ENCODE data around the gene JADE1.
A peak's percentile ranks its signal among the peaks of the same experiment; 100 is the strongest.

The JADE1 gene

GRCh38 chr4:128846063-128846462 is 36.6 kb downstream of the JADE1 start:
- no peak for DNase-seq

- no peak for DNase-seq
Observed at GRCh38 chr4:128847082-128847724, 37.7 kb downstream of the JADE1 start.

- DNase-seq = no peak
Observed at GRCh38 chr4:128848461-128848860, 39.0 kb downstream of the JADE1 start.

GRCh38 chr4:128850252-128850651 is 40.8 kb downstream of the JADE1 start:
- DNase-seq = no peak

GRCh38 chr4:128853741-128854140 is 44.2 kb downstream of the JADE1 start:
- no peak for DNase-seq

DNA sequence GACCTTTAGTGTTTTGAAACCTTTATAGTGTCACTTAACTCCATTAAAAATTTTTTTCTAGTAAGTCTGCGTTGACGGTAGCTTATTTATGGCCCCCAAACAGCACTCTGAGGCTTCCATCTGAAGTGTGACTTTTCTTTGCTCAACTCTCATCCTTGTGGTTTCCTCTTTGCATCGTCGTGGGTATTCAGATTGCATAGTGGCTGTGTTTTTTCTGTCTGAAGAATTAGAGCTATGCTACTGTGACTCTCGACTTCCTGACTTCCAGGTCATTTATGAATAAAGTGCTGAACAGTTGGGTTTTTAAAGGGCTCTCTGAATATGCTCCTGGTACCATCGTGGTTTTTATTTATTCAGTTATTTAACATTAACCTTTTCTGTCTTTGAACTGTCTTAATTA is 44.9 kb downstream of the JADE1 start:
- no peak for DNase-seq

- no peak for DNase-seq
Observed at GRCh38 chr4:128855621-128856020, 46.1 kb downstream of the JADE1 start.

GRCh38 chr4:128856246-128856645 is 46.7 kb downstream of the JADE1 start:
- DNase-seq = no peak

DNA sequence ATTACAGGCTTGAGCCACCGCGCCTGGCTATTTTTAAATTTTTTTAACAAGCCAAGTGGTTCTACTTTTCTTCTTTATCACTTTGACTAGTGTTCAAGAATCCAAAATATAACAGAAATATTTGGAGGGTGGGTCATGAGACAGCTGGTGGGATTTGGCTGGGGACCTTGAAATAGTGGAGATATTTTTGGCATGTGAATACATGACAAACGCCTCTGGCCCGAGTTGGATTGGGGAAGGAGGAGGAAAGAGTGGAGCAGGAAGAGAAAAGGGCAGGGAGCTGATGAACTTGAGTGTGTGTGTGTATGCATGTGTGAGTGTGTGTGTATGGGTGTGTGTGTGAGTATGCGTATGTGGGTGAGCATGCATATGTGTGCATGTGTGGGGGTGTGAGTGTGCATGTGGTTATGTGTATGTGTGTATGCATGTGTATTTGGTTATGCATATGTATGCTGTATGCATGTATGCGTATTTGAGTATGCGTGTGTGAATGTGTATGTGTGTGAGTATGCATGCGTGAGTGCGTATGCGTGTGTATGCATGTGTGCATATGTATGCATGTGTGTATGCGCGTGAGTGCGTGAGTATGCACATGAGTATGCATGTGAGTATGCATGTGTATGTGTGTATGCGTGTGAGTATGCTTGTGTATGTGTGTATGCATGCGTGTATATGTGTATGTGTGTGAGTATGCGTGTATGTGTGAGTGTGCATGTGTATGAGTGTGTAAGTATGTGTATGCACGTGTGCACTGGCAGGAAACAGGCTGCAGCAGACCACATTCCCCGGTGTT is 49.6 kb downstream of the JADE1 start:
- DNase-seq = no peak

DNA sequence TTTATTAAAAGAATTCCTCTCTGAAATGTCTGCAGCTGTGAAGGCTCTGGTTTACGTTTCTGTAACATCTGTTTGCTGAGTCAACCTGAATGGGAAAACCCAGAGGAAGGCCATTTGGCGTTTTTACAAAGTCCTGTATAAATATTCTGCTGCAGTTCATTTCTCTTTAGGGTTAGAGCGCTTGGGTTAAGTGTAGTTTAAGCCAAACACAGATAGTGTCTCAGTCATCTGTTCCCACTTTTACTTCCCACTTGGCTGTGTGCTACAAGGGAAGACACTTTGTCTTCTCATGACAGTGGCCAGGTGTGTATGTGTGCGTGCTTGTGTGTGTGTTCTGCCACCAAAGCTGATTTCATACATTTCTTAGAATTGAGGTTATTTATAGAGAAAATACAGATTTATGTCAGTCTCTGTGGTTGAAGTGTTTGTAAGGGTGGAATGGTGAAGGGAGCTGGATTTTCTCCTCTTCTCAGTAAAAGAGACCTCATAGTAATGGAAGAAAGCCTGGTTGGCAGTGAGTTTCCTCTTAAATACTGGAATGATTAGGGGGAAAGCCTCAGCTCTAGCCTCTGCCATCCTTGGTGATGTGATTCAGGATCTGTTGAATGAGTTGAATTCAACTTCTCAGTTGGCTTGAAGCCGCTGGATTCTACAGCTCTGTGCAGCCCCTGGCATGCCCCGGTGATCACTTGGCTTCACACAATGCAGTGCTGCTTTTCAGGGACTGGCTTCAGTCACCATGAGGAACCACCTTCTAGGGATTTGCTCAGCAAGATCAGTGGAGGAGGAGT is 50.6 kb downstream of the JADE1 start:
- no peak for DNase-seq

GRCh38 chr4:128861856-128862518 is 52.5 kb downstream of the JADE1 start:
- DNase-seq = no peak

DNA sequence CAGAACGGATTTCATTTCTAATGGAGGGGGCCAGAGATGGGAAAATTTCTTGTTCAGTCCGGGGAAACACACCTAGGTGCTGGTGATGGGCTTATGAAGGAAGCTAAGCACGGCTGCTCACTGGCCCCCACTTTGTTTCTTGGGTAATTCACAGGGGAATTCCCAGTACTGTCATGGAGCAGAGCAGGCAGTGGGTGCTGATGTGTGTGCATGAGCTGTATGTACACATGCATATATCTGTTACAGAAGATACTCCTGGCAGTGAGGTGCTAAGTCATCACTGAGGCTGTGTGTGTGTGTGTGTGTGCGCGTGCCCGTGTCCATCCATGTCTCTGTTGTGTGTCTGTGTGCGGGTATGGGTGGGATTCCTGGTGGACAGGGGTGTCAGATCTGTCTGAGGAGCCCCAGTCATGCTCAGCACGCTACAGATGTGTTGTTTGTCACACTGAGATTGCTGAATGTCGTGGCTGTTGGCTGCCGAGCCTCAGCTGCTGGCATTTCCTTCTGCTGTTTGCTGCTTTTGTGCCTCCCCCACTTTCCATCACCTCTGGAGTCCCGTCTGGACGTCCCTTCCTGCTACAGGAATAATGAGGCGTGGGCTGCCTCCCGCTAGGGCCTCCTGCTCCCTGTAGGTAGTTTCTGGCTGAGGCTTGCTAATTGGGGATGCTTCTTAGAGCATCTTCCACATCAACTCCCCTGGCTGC is 53.3 kb downstream of the JADE1 start:
- no peak for DNase-seq

- DNase-seq = peak; percentile 33
Observed at GRCh38 chr4:128863312-128864075, 54.0 kb downstream of the JADE1 start.

- no peak for DNase-seq
Observed at GRCh38 chr4:128865132-128865531, 55.6 kb downstream of the JADE1 start.

DNA sequence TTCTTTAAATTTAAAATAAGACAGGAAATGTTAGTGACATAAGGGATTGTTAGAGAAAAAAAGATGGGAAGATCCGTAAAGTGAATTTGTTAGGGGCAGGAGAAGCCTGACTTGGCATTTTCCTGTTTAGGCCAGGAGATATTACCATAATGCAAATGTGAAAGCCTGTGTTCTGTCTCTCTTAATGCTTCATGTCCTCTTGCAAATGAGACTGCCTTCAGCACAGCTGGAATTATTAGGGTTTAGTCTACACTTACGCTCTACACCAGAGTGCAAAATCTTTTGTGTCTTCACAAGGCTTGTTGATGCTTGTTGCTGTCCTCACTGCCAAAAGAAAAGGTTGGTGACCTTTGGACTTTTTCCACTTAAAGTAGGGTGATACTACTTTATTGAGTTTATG is 56.8 kb downstream of the JADE1 start:
- no peak for DNase-seq

DNA sequence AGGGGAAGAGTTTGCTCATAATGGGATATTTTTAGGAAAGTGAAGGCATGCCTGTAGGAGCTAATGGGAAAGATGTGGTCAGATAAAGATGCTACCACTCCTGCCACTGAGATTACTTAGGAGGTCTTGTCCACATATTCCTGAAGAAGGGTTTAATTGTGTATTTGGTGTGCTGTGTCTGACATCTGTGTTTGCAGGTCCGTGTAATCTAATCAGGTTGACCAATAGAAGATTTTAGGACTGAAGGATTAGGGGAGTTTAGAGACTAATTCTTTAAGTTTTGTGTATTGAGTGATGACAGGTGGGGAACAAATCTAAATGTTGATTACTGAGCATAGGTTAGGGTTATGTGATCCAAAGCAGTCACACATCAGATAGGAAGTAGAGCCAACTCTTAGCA is 57.2 kb downstream of the JADE1 start:
- no peak for DNase-seq

DNA sequence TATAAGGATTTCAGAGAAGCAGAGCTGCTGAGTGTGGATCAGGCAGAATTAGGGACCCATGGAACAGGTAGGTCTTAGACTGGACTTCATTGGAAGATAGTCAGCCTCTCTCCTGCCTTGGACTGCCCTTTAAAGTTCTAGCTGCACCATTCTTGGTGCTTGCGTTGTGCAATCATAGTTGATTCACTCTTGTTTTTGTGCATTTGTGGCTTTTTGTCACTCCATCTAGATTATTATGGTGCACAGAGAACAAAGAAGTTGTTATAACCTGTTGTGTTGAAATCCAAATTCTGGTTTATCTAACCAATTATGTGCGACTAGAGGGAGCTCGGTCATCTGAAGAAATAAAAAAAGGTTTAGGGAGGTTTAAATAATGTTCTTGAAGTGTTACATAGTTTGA is 59.3 kb downstream of the JADE1 start:
- no peak for DNase-seq

GRCh38 chr4:128869776-128870509 is 60.4 kb downstream of the JADE1 start:
- no peak for DNase-seq

DNA sequence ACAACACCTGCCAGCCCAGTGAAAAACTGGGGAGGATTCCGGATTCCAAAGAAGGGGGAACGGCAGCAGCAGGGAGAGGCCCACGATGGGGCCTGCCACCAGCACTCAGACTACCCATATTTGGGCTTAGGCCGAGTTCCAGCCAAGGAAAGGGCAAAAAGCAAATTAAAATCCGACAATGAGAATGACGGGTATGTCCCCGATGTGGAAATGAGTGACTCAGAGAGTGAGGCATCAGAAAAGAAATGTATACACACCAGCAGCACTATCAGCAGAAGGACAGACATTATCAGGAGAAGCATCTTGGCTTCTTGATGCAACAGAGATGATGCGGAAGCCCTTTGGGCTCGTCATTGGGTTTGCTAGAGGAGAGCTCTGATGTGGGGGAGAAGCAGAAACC is 62.4 kb downstream of the JADE1 start:
- DNase-seq = no peak

DNA sequence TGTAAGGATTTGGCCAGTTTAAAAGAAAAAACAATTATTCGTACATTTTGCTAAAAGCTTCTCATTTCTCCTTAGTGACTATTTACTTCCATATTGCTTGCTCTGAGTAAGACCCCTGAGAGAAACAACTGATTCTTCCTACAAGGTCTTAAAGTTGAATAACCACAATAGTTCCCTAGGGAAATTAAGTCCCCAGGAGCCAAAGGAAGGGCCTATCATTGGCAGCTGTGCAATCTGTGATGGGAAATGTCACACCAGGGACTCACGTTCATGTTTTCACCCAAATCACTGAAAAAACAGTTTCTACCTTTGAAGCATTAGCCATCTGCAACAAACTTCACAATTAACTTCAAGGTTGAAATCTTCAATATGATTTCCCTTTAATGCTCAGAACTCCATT is 66.7 kb downstream of the JADE1 start:
- DNase-seq = no peak

DNA sequence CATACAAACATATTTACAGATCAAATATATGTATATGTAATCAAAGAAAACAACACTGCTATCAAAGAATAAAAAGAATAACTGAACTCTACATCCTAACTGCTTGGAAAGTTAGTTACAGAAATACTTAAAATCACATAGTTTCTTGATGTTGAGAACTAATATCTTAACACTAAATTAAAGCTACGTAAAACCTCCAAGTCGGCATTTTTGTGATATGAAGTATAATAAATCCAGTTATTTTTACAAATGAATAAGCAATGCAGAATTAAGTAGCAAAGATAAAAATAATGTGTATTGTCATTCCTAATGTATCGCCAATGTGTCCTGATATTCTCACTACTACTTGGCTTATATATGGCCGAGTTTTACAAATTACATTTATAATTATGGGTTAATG is 68.4 kb downstream of the JADE1 start:
- no peak for DNase-seq

Data from NCI-H1436 (cell line).